Lower lobe of right lung (tissue), 2 donors: ENCODE data around the gene NCS1. TPM values are rescaled to one million over a fixed set of nuclear protein-coding genes. Genes with fewer than 3 reads are reported as not detected.
A peak's percentile ranks its signal among the peaks of the same experiment; 100 is the strongest.

Experiments used
- ATAC-seq, 2 donors: fragments of 200-7000 bp; cut with Tn5 transposase; one replicate each; pipeline ENCODE4 v1.9.1; 2020 to 2022; ENCODE audit warnings: mild to moderate bottlenecking in 2 of 2, moderate library complexity in 2 of 2
- DNase-seq: peaks from one replicate; pipeline ENCODE4 v3.0.0-alpha.2; 2020
- H3K27ac ChIP-seq: fragments of 200-600 bp; one replicate; pipeline ENCODE4 v1.8.0; 2022
- H3K27me3 ChIP-seq: fragments of 200-600 bp; one replicate; pipeline ENCODE4 v1.8.0; 2022; ENCODE audit warnings: low read depth
- H3K36me3 ChIP-seq: fragments of 200-600 bp; one replicate; pipeline ENCODE4 v1.8.0; 2022; ENCODE audit warnings: mild to moderate bottlenecking
- H3K4me1 ChIP-seq: fragments of 200-600 bp; one replicate; pipeline ENCODE4 v1.8.0; 2022
- H3K4me3 ChIP-seq: fragments of 200-600 bp; one replicate; pipeline ENCODE4 v1.8.0; 2022; ENCODE audit warnings: mild to moderate bottlenecking
- H3K9me3 ChIP-seq: fragments of 200-600 bp; one replicate; pipeline ENCODE4 v1.8.0; 2022
- intact Hi-C: fragments of 100-400 bp; cut with DNase I; formaldehyde crosslinking; loops from one replicate; pipeline ENCODE4 v1.11.0; 2022
- total RNA-seq: library from RNA; stranded (reverse); fragmentation: NEBNext Ultra II Directional; extraction: Animal tissue kit (Norgen Biotek cat#: 25700); gene quantifications from one replicate; pipeline ENCODE4 v1.2.1, GENCODE V29; 2021
- TF ChIP-seq, protein P1 (sequence below): fragments of 200-600 bp; IDR thresholded peaks from one replicate; pipeline ENCODE4 v1.8.0; 2022; ENCODE audit warnings: antibody characterized with exemption, mild to moderate bottlenecking
- donor health status: DM: no; HTN: yes; CAD: no; lungs with severe emphysema.

Gene NCS1
- total RNA-seq, 1 donor from 2014 or later: 7.0 TPM

DNA sequence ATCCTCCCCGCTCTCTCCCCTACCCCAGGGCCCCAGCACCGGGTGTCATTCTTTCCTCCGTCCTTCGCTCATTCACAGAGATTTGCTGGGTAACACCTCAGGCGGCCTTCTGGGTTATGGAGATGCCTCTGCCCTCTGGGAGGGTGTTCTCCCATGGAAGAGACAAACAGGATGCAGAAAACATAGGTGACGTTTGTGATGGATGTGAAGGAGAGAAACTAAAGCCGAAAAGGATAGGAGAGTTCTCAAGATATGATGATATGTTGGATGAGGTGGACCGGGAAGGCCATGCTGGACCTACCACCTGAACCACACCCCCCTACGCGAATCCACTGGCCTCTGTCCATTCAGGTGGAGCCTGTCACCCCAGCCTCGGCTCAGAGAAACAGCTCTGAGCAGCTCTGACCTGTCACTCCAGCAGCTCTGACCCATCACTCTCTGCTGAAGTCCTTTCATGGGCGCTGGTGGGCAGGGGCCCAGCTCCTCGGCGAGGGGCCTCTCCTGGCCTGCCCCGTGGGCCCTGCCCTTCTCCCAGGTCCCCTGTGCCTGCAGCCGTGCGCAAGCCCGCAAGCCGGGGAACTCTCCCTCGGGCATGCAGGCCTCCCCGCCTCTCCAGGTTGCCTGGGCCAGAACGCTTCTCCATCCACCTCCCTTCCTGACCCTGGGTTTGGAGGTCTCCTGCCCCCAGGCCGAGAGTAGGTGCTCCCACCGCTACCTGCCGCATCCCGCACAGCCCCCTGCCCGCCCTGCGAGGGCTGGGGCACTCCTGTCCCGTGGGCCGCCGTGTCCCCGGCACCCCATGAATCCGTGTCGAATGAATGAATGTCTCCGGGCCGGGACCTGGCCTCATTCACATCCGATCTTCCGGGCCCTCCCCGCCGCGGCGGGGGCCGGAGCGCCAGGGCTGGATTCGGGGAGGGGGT, 717 bp upstream of the NCS1 start:
- TF ChIP-seq, protein P1, sequence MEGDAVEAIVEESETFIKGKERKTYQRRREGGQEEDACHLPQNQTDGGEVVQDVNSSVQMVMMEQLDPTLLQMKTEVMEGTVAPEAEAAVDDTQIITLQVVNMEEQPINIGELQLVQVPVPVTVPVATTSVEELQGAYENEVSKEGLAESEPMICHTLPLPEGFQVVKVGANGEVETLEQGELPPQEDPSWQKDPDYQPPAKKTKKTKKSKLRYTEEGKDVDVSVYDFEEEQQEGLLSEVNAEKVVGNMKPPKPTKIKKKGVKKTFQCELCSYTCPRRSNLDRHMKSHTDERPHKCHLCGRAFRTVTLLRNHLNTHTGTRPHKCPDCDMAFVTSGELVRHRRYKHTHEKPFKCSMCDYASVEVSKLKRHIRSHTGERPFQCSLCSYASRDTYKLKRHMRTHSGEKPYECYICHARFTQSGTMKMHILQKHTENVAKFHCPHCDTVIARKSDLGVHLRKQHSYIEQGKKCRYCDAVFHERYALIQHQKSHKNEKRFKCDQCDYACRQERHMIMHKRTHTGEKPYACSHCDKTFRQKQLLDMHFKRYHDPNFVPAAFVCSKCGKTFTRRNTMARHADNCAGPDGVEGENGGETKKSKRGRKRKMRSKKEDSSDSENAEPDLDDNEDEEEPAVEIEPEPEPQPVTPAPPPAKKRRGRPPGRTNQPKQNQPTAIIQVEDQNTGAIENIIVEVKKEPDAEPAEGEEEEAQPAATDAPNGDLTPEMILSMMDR: no peak
- intact Hi-C loops: no loop called here
- Histone ChIP-seq H3K27ac (no peak overlapping the region), H3K4me1 (peaks cover 11% of the 10 kb centered on the region), H3K9me3 (no peaks in the 10 kb centered on the region), H3K4me3 (peak overlapping the region; percentile 45), H3K27me3 (peaks cover 11% of the 10 kb centered on the region), H3K36me3 (no peaks in the 10 kb centered on the region)
- ATAC-seq (peak; percentile 3 to 24), DNase-seq (no peak)

DNA sequence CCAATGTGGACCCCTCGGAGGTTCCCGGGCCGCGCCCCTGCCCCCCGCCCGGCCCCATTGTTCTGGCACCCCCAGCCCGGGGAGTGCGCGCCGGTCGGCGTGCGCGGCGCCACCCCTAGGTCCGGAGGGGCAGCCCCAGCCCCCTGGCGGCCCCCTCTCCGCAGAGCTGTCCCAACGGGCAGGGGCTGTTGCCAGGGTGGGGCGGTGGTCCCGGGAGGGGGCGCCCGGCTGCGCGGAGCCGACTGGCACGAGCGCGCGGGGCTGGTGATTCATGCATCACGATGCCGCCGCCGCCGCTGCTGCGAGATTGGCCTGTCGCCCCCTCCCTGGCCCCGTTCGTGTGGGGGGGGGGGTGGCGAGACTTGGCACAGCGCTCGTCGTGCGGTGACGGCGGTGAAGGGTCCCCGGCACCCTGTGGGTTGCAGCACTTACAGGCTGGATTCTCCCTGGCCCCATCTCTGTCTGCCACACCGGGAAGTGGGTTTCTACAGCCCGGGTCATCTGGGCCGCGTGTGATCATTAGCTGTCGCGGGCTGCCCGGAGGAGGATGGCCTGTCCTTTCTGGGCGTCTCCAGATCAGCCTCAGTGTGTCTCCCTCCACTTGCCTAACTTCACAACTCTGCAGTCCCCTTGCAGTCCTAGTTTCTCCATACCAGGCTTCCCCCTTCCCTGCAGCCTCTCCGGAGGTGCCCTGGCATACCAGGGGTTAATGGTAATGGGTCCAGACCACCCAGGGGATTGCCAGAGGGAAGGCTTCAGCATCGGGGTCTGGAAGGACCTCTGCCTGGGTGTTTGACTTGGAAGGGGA, 858 bp downstream of the NCS1 start:
- no peaks in the 10 kb centered on the region for H3K9me3 ChIP-seq
- peak overlapping the region; percentile 49 for H3K4me3 ChIP-seq
- intact Hi-C loops: no loop called here
- no peak for ATAC-seq
- no peak overlapping the region for H3K27ac ChIP-seq
- peaks cover 11% of the 10 kb centered on the region for H3K27me3 ChIP-seq
- peaks cover 11% of the 10 kb centered on the region for H3K4me1 ChIP-seq
- TF ChIP-seq, protein P1: no peak
- no peak for DNase-seq
- no peaks in the 10 kb centered on the region for H3K36me3 ChIP-seq

DNA sequence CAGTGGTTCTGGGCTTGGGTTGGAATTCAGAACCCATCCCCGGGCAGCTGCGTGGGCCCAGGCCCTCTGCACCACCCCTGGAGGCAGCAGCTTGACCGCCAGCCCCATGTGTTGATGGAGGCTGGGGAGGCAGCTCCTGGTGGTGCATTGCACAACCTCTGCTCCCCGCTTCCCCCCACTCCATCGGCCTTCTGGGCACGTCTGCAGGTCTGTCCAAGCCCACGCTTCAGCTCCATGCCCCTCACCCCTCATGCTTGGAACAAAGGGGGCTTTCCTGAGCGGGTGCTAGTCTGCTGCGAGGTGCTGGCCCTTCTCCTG, 1.4 kb downstream of the NCS1 start:
- TF ChIP-seq, protein P1: no peak
- H3K4me1 ChIP-seq: peaks cover 11% of the 10 kb centered on the region
- no peak overlapping the region for H3K27ac ChIP-seq
- no peaks in the 10 kb centered on the region for H3K36me3 ChIP-seq
- peak overlapping the region; percentile 49 for H3K4me3 ChIP-seq
- no peaks in the 10 kb centered on the region for H3K9me3 ChIP-seq
- H3K27me3 ChIP-seq: peaks cover 11% of the 10 kb centered on the region
- DNase-seq: no peak
- intact Hi-C loops: no loop called here
- no peak for ATAC-seq

DNA sequence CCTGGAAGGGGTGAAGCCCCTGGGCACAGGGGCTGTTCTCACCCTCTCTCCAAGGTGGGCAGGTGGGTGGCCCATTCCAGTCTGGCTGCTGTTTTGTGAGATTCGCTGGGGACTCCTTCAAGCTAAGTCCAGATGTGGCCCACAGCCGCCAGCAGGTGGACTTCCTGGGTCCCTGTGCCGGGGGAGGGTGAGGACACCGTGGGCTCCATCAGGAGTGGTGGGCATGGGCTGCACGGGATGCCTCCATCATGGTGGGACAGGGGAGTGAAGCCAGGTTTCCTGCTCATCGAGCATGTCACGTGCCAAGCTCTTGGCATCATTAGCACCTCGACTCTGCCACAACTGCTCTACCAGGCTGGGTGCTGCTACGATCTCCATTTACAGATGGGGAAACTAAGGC, 1.8 kb downstream of the NCS1 start:
- DNase-seq: no peak
- ATAC-seq: no peak
- Histone ChIP-seq H3K27ac (no peak overlapping the region), H3K27me3 (peaks cover 11% of the 10 kb centered on the region), H3K4me1 (peaks cover 11% of the 10 kb centered on the region), H3K4me3 (no peak overlapping the region), H3K9me3 (no peaks in the 10 kb centered on the region), H3K36me3 (no peaks in the 10 kb centered on the region)
- intact Hi-C loops: no loop called here
- TF ChIP-seq, protein P1: no peak

DNA sequence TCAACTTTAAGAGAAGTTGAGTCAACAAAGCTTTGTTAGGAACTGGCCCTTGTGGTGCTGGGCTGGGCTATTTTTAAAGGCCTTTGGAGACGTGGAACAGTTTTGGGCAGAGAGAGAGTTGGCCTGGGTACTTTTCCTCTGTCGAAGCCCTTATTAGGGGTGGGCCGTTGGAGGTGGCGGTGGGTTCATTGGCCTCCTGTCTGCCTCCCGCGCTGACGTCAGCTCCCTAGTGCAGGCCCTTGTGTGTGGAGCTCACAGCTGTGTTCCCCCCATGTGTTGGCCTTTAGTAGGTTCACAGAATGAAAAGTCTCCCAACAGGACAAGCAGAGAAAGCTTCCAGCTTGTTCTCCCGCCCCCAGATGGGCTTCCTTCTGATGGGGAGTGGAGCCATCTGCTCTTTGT, 2.7 kb downstream of the NCS1 start:
- Histone ChIP-seq H3K4me3 (no peak overlapping the region), H3K9me3 (no peaks in the 10 kb centered on the region), H3K27ac (no peak overlapping the region), H3K4me1 (peaks cover 11% of the 10 kb centered on the region), H3K27me3 (peaks cover 11% of the 10 kb centered on the region), H3K36me3 (no peaks in the 10 kb centered on the region)
- intact Hi-C loops: no loop called here
- ATAC-seq: no peak
- TF ChIP-seq, protein P1: no peak
- no peak for DNase-seq
